ENCODE results near the gene WNT7A. TPM values are rescaled to one million over a fixed set of nuclear protein-coding genes. Genes with fewer than 3 reads are reported as not detected.

Gene WNT7A
- total and polyA plus RNA-seq, 4 donors: 5.0 to 18.6 (median 12.0) TPM

- H3K36me3 ChIP-seq (ENCODE audit: control insufficient read depth, insufficient read depth, low read length): peaks cover 62% of the 10 kb centered on the region
- H3K9me3 ChIP-seq (ENCODE audit: control insufficient read depth, insufficient read depth, low read length): no peaks in the 10 kb centered on the region
- no peak overlapping the region for H3K27ac ChIP-seq (ENCODE audit: low read depth, low read length)
- H3K4me1 ChIP-seq (ENCODE audit: control insufficient read depth, insufficient read depth, low read length): peaks cover 24% of the 10 kb centered on the region
- H3K4me3 ChIP-seq (ENCODE audit: low read depth, low read length): no peak overlapping the region
- no peak for DNase-seq (ENCODE audit: low read depth in 4 of 6, low spot score in 6 of 6)
- no peaks in the 10 kb centered on the region for H3K27me3 ChIP-seq (ENCODE audit: control insufficient read depth, insufficient read depth, low read length)
- WGBS (ENCODE audit: insufficient coverage): 87% methylated on average over 13 of the region's 15 CpGs
Measured at GRCh38 chr3:13851091-13851849, 28.6 kb downstream of the WNT7A start.

GRCh38 chr3:13850161-13850945, 29.5 kb downstream of the WNT7A start:
- no peak overlapping the region for H3K4me3 ChIP-seq (ENCODE audit: low read depth, low read length)
- H3K27ac ChIP-seq (ENCODE audit: low read depth, low read length): no peak overlapping the region
- H3K4me1 ChIP-seq (ENCODE audit: control insufficient read depth, insufficient read depth, low read length): peaks cover 24% of the 10 kb centered on the region
- no peak for DNase-seq (ENCODE audit: low read depth in 4 of 6, low spot score in 6 of 6)
- H3K9me3 ChIP-seq (ENCODE audit: control insufficient read depth, insufficient read depth, low read length): no peaks in the 10 kb centered on the region
- 70% methylated on average over 21 of the region's 21 CpGs for WGBS (ENCODE audit: insufficient coverage)
- no peaks in the 10 kb centered on the region for H3K27me3 ChIP-seq (ENCODE audit: control insufficient read depth, insufficient read depth, low read length)
- H3K36me3 ChIP-seq (ENCODE audit: control insufficient read depth, insufficient read depth, low read length): peaks cover 67% of the 10 kb centered on the region

- 96% methylated on average over 3 of the region's 5 CpGs for WGBS (ENCODE audit: insufficient coverage)
- DNase-seq (ENCODE audit: low read depth in 4 of 6, low spot score in 6 of 6): no peak
- no peaks in the 10 kb centered on the region for H3K27me3 ChIP-seq (ENCODE audit: control insufficient read depth, insufficient read depth, low read length)
- H3K9me3 ChIP-seq (ENCODE audit: control insufficient read depth, insufficient read depth, low read length): no peaks in the 10 kb centered on the region
- H3K27ac ChIP-seq (ENCODE audit: low read depth, low read length): no peak overlapping the region
- H3K4me3 ChIP-seq (ENCODE audit: low read depth, low read length): no peak overlapping the region
- H3K36me3 ChIP-seq (ENCODE audit: control insufficient read depth, insufficient read depth, low read length): peaks cover 65% of the 10 kb centered on the region
- peaks cover 24% of the 10 kb centered on the region for H3K4me1 ChIP-seq (ENCODE audit: control insufficient read depth, insufficient read depth, low read length)
Measured at GRCh38 chr3:13849018-13849417, 30.9 kb downstream of the WNT7A start.

GRCh38 chr3:13846716-13847570, 32.9 kb downstream of the WNT7A start:
- WGBS (ENCODE audit: insufficient coverage): 72% methylated on average over 14 of the region's 16 CpGs
- peaks cover 14% of the 10 kb centered on the region for H3K4me1 ChIP-seq (ENCODE audit: control insufficient read depth, insufficient read depth, low read length)
- H3K9me3 ChIP-seq (ENCODE audit: control insufficient read depth, insufficient read depth, low read length): no peaks in the 10 kb centered on the region
- no peak for DNase-seq (ENCODE audit: low read depth in 4 of 6, low spot score in 6 of 6)
- peaks cover 49% of the 10 kb centered on the region for H3K36me3 ChIP-seq (ENCODE audit: control insufficient read depth, insufficient read depth, low read length)
- H3K27ac ChIP-seq (ENCODE audit: low read depth, low read length): no peak overlapping the region
- H3K27me3 ChIP-seq (ENCODE audit: control insufficient read depth, insufficient read depth, low read length): no peaks in the 10 kb centered on the region
- H3K4me3 ChIP-seq (ENCODE audit: low read depth, low read length): no peak overlapping the region

GRCh38 chr3:13846238-13846637, 33.6 kb downstream of the WNT7A start:
- peaks cover 49% of the 10 kb centered on the region for H3K36me3 ChIP-seq (ENCODE audit: control insufficient read depth, insufficient read depth, low read length)
- H3K27me3 ChIP-seq (ENCODE audit: control insufficient read depth, insufficient read depth, low read length): no peaks in the 10 kb centered on the region
- H3K9me3 ChIP-seq (ENCODE audit: control insufficient read depth, insufficient read depth, low read length): no peaks in the 10 kb centered on the region
- H3K4me3 ChIP-seq (ENCODE audit: low read depth, low read length): no peak overlapping the region
- peaks cover 16% of the 10 kb centered on the region for H3K4me1 ChIP-seq (ENCODE audit: control insufficient read depth, insufficient read depth, low read length)
- WGBS (ENCODE audit: insufficient coverage): no CpG with 5 or more reads among the region's 2 CpGs
- no peak for DNase-seq (ENCODE audit: low read depth in 4 of 6, low spot score in 6 of 6)
- no peak overlapping the region for H3K27ac ChIP-seq (ENCODE audit: low read depth, low read length)

GRCh38 chr3:13845806-13846205, 34.1 kb downstream of the WNT7A start:
- Histone ChIP-seq H3K27me3 (ENCODE audit: control insufficient read depth, insufficient read depth, low read length) (no peaks in the 10 kb centered on the region), H3K4me3 (ENCODE audit: low read depth, low read length) (no peak overlapping the region), H3K36me3 (ENCODE audit: control insufficient read depth, insufficient read depth, low read length) (peaks cover 44% of the 10 kb centered on the region), H3K4me1 (ENCODE audit: control insufficient read depth, insufficient read depth, low read length) (peaks cover 16% of the 10 kb centered on the region), H3K9me3 (ENCODE audit: control insufficient read depth, insufficient read depth, low read length) (no peaks in the 10 kb centered on the region), H3K27ac (ENCODE audit: low read depth, low read length) (no peak overlapping the region)
- WGBS (ENCODE audit: insufficient coverage): 92% methylated on average over 5 of the region's 7 CpGs
- DNase-seq (ENCODE audit: low read depth in 4 of 6, low spot score in 6 of 6): no peak

- Histone ChIP-seq H3K36me3 (ENCODE audit: control insufficient read depth, insufficient read depth, low read length) (peaks cover 36% of the 10 kb centered on the region), H3K4me1 (ENCODE audit: control insufficient read depth, insufficient read depth, low read length) (peaks cover 11% of the 10 kb centered on the region), H3K27ac (ENCODE audit: low read depth, low read length) (no peak overlapping the region), H3K4me3 (ENCODE audit: low read depth, low read length) (no peak overlapping the region), H3K9me3 (ENCODE audit: control insufficient read depth, insufficient read depth, low read length) (no peaks in the 10 kb centered on the region), H3K27me3 (ENCODE audit: control insufficient read depth, insufficient read depth, low read length) (no peaks in the 10 kb centered on the region)
- DNase-seq (ENCODE audit: low read depth in 4 of 6, low spot score in 6 of 6): no peak
- 42% methylated on average over 9 of the region's 10 CpGs for WGBS (ENCODE audit: insufficient coverage)
Measured at GRCh38 chr3:13844911-13845310, 35.0 kb downstream of the WNT7A start.

GRCh38 chr3:13844286-13844685, 35.6 kb downstream of the WNT7A start:
- H3K27me3 ChIP-seq (ENCODE audit: control insufficient read depth, insufficient read depth, low read length): no peaks in the 10 kb centered on the region

GRCh38 chr3:13843351-13843750, 36.5 kb downstream of the WNT7A start:
- H3K27me3 ChIP-seq (ENCODE audit: control insufficient read depth, insufficient read depth, low read length): no peaks in the 10 kb centered on the region
- no peaks in the 10 kb centered on the region for H3K9me3 ChIP-seq (ENCODE audit: control insufficient read depth, insufficient read depth, low read length)
- peaks cover 18% of the 10 kb centered on the region for H3K4me1 ChIP-seq (ENCODE audit: control insufficient read depth, insufficient read depth, low read length)
- peaks cover 32% of the 10 kb centered on the region for H3K36me3 ChIP-seq (ENCODE audit: control insufficient read depth, insufficient read depth, low read length)
- H3K4me3 ChIP-seq (ENCODE audit: low read depth, low read length): no peak overlapping the region
- 93% methylated on average over 3 of the region's 5 CpGs for WGBS (ENCODE audit: insufficient coverage)
- H3K27ac ChIP-seq (ENCODE audit: low read depth, low read length): no peak overlapping the region
- DNase-seq (ENCODE audit: low read depth in 4 of 6, low spot score in 6 of 6): no peak

More at GRCh38 chr3:13844286-13844685, 35.6 kb downstream of the WNT7A start:
- H3K4me3 ChIP-seq (ENCODE audit: low read depth, low read length): no peak overlapping the region
- WGBS (ENCODE audit: insufficient coverage): 95% methylated on average over 4 of the region's 5 CpGs
- H3K9me3 ChIP-seq (ENCODE audit: control insufficient read depth, insufficient read depth, low read length): no peaks in the 10 kb centered on the region
- peaks cover 15% of the 10 kb centered on the region for H3K4me1 ChIP-seq (ENCODE audit: control insufficient read depth, insufficient read depth, low read length)
- H3K36me3 ChIP-seq (ENCODE audit: control insufficient read depth, insufficient read depth, low read length): peaks cover 32% of the 10 kb centered on the region
- no peak overlapping the region for H3K27ac ChIP-seq (ENCODE audit: low read depth, low read length)
- no peak for DNase-seq (ENCODE audit: low read depth in 4 of 6, low spot score in 6 of 6)

Data from spinal cord (tissue), 10 donors.